GM12801 (cell line): ENCODE measurements around the gene LCT.

ENCODE experiments used
- TF ChIP-seq, protein P1 (sequence below): IDR thresholded peaks from one replicate; pipeline ENCODE4 v1.5.1; 2011; ENCODE audit warnings: control low read depth; ENCODE audit not compliant: insufficient read length; ENCODE audit errors: extremely low read depth

The LCT gene

DNA sequence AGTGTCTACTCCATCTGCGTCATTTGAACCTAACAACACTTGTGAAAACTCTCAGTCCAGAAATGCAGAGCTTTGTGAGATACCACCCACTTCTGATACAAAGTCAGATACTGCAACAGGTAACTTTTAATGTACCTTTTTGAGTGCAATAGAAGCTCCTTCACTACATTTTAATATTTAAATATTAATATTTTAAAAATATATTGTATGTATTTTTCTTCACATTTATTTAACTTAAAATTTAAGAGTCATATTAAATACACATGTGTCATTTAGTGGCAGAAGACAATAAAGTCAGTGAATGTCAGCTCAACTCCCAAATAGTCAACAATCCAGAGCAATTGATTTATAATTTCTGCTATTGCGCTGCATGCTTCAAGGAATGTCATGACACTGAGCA, 81.4 kb downstream of the LCT start:
- TF ChIP-seq, protein P1, sequence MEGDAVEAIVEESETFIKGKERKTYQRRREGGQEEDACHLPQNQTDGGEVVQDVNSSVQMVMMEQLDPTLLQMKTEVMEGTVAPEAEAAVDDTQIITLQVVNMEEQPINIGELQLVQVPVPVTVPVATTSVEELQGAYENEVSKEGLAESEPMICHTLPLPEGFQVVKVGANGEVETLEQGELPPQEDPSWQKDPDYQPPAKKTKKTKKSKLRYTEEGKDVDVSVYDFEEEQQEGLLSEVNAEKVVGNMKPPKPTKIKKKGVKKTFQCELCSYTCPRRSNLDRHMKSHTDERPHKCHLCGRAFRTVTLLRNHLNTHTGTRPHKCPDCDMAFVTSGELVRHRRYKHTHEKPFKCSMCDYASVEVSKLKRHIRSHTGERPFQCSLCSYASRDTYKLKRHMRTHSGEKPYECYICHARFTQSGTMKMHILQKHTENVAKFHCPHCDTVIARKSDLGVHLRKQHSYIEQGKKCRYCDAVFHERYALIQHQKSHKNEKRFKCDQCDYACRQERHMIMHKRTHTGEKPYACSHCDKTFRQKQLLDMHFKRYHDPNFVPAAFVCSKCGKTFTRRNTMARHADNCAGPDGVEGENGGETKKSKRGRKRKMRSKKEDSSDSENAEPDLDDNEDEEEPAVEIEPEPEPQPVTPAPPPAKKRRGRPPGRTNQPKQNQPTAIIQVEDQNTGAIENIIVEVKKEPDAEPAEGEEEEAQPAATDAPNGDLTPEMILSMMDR: no peak

DNA sequence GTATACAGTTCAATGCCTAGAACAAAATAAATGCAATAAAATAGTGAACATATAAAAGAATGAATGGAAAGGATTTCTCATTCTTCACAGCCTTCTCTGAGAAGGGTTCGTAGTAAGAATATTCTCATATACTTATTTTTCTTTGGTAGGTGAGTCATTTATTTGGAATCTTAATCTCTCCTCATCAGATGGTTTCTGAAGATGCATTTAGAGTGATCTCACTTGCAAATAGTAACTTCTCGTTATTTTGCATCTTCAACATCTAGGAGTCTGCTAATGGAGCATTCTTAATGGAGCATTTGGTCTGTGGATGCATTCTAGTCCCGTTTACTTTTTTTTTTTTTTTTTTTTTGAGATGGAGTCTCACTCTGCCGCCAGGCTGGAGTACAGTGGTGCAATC, 91.4 kb downstream of the LCT start:
- TF ChIP-seq, protein P1: no peak

DNA sequence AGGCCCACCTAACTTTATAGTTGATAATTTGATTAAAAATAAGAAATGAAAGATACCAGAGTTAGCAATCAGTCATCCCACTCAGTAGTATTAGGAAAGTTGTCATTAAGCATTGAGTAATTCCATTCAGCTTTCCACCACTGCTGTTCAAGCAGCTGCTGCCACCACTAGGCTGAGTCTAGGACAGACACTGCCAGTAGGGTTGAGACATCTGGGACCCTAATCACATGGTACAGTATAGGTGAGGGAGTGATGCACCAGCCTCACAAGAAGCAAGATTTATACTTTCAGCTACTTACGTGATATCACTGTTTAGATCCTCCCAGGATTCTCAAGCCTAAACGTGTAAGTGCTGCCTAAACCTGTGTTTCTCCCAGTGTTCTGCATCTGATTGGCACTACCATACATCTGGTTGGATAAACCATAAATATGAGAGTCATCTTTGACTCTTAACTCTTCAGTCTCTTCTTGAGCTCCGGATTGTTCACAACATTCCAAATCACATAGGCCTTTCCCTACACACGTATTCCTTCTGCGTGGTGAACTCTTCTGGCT, 92.1 kb downstream of the LCT start:
- TF ChIP-seq, protein P1: no peak

DNA sequence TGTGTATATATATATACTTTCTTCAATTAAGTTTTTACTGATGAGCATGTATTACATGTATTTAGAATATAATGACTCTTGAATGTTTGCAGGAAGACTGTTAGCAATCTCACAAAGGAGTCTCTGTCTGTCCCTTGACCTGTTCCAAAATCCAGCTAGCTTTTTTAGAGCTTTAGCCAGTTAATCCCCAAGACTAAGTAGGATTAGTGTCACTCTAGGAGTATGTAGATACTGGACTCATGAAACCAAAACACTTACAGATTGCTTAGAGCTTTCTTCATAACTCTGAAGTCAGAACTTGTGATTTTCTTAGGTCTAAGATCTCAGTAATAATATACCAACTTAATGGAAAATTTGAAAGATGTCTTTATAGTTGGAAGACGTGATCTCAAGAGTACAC, 93.1 kb downstream of the LCT start:
- TF ChIP-seq, protein P1: no peak

DNA sequence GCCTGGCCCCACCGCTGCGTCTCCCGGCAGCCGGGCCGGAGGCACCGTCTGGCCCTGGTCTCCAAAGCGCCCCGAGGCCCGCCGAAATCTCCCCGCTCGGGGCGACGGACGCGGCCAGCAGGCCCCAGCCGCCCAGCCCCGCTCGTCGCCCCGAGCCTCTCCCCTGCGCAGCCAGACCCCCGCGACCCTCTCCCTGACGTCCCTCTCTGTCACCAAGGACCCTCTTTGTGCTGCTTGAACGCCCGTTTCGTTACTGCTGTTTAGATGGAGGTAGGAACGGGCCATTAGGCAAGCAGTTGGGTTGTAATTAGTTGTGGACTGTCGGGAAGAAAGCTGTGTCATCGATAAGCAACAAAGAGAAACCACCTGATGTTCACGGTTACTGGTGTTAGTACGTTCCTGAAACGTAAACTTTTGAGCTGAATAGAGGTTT, 94.6 kb downstream of the LCT start:
- TF ChIP-seq, protein P1: no peak

DNA sequence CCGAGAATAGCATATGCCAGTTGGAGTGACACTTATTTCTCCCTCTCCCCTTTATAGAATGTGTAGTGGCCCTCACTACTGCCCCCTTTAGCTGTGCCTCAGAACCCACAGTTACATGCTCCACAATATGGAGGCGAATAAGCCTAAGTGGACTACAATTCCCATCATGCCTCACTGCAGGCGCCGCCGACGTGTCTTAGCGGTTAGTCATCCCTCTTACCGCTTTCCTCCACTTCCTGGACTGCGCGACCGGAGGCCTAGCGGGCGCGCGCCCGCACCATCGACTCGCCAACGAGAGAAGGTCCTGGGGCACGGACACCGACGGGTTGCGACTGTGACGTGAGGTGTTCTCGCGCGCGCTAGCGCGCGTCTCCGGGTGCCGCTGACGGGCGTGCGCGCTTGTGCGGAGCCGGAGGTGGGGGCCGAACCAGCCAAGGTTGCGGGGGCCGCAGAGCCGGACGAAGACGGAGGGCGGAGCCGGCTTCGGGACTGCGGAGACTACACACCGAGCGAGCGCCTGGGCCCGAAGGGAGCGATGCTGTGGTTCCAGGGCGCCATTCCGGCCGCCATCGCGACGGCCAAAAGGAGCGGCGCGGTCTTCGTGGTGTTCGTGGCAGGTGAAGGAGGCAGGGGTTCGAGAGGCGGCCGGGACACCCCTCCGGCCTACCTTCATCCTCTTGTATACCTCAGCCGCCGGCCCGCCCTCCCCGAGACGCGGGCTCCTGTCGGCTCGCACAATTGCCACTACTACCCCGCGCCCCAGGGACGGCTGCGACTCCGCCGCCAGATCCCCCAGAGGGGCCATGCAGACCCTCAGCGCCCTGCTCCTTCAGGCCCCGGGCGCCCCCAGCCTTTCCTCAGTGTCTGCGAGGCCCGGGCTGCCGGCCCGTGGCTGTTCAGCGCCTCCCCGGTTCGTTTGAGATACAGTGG, 95.3 kb downstream of the LCT start, which contains the start of gene UBXN4:
Gene UBXN4, plus strand, starts transcription at position 461 of the 930 bp plus-strand sequence. Its CDS starts 75 bp downstream, at position 536.
- TF ChIP-seq, protein P1: no peak

DNA sequence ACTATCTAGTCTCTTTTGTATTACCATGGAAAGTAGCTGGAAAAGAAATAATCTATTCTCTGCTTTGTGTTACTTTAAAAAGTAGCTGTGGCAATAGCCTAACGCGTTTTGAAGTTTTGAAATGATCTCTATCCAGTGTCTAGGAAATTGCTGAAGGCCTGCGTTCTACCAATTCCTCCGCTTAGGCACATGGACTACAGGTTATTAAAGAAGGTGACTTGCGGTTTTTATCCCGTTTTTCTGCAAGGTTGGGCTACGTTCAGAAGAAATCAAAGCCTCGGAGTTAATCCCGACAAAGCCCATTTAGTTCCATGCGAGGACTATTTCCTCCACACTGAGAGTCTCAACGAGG, 96.0 kb downstream of the LCT start:
- TF ChIP-seq, protein P1: no peak
